GM19455 (cell line): ENCODE results near the gene EFL1.

Source experiments
- ATAC-seq: cut with Tn5 transposase; IDR thresholded peaks from one replicate; pipeline ENCODE4 v1.9.1; 2021; ENCODE audit not compliant: unreplicated experiment

EFL1 gene

GRCh38 chr15:82086243-82086995 is 176.1 kb downstream of the EFL1 start:
- ATAC-seq: no peak

DNA sequence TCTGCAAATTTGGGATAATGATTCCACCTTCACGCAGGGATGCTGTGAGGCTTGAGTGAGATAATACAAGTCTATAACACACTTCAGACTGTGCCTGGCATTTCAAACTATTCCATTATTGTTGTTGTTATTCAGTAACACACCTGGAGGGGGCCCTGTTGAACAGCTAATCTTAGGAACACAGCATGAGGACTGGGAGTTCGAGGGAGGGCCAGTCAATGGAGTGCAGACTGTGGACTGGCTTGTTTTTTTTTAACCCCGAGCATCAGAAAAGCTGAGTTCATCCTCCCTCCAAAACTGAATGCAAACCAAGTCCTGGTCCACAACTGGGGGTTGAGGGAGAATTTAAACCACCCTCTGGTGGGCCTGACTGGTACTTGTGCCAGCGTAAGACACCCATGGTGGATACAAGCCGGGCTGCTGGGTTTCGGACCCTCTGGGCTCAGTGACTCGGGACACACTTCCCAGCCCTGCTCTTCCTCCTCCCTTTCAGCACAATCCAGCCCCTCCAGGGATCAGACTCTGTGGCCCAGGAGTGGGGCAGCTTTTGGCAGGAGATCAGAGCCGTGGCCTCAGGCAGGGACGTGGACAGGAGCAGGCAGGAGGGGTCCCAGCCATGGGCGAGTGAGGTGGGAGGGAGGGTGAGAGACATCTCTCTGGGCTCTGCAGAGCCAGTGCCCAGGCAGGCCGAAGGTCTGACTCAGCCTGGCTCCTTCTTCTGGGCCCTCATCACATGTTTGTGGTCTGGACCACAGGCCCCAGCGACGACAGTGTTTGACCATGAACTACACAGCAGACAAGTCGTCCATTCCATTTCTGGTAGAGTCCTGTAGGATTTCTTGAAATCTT is 180.4 kb downstream of the EFL1 start:
- no peak for ATAC-seq

DNA sequence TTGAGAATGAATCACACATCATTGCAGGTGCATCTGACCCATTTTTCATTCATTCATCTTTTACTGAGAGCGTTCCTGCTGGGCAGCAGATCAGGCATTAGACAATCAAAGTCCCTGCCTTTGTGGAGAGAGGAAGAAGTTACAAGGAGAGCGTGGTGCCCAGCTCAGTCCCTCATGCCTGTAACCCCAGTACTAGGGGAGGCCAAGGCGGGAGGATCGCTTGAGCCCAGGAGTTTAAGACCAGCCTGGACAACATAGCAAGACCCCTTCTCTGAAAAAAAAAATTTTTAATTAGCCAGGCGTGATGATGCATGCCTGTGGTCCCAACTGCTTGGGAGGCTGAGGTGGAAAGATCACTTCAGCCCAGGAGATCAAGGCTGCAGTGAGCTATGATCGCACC is 181.8 kb downstream of the EFL1 start:
- ATAC-seq: no peak
